Bronchial epithelial cell (primary cell): ENCODE results near the gene BMF. TPM values are rescaled to one million over a fixed set of nuclear protein-coding genes. Genes with fewer than 3 reads are reported as not detected.
"Not testable (repeated sequence)": the region's sequence is repeated elsewhere in the genome, so short reads cannot be mapped to it uniquely, and the experiment has no call there.

Source experiments
- DNase-seq: peaks from one replicate; pipeline ENCODE4 v3.0.0-alpha.2; 2010; ENCODE audit warnings: low read depth
- FAIRE-seq: peaks from 2 replicates; lab custom pipeline; 2011; peaks lifted over from hg19 to GRCh38; lab: Jason Lieb, UNC
- H3K27me3 ChIP-seq: 2 replicates; pipeline ENCODE4 v1.5.1; 2011; ENCODE audit warnings: low read length; ENCODE audit not compliant: control insufficient read depth, insufficient read depth
- H3K36me3 ChIP-seq: 2 replicates; pipeline ENCODE4 v1.5.1; 2011; ENCODE audit warnings: low read length; ENCODE audit not compliant: control insufficient read depth, insufficient read depth
- H3K4me3 ChIP-seq: 2 replicates; pipeline ENCODE4 v1.5.1; 2011; ENCODE audit warnings: mild to moderate bottlenecking, low read depth, low read length, control low read depth
- total RNA-seq: library from RNA; depleted of rRNA; stranded (reverse); fragments of >200 nt; gene quantifications from 2 replicates; pipeline ENCODE4 v1.2.1, GENCODE V29; 2014
- TF ChIP-seq, protein P1 (sequence below): IDR thresholded peaks from 2 replicates; pipeline ENCODE4 v1.5.1; 2011; ENCODE audit warnings: mild to moderate bottlenecking, moderate library complexity, low read length, control low read depth, inconsistent platforms; ENCODE audit not compliant: insufficient read depth, severe bottlenecking

The BMF gene
- total RNA-seq, 1 donor from 2014 or later = 1.6 TPM

DNA sequence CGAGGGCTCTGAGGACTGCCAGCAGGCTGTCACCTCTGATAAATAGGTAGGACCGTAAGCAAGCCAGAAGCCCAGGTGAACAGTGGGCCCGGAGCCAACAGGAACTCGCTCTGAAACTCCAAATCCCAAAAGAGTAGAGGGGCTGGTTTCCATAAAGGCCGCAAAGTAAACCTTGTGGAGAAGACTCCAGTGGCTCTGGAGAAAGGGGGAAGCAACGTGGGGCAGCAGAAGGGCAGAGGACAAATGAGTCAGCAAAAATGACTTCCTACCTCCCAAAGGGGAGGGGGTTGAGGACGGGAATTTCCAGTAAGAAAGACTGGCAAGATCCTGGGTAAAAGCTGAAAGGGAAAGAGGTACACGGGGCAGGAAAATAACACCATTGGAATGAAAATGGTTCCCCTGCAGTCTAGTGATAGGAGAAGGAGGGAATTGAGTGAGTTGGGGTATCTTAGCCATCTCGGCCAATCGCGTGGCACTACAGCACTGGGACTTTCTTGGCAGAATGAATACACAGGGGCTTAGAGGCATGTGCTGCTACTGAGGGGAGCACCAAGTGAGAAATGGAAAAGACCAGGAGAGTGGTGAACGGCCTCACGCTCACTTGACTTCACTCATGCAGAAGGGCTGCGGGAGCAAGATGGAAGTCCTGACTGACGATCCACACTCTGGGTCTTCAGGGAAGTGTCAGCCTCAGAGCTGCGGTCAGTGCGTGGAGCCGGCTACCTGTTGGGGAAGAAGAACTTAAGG, 33.2 kb downstream of the BMF start:
- DNase-seq (no peak), FAIRE-seq (no peak)
- TF ChIP-seq, protein P1, sequence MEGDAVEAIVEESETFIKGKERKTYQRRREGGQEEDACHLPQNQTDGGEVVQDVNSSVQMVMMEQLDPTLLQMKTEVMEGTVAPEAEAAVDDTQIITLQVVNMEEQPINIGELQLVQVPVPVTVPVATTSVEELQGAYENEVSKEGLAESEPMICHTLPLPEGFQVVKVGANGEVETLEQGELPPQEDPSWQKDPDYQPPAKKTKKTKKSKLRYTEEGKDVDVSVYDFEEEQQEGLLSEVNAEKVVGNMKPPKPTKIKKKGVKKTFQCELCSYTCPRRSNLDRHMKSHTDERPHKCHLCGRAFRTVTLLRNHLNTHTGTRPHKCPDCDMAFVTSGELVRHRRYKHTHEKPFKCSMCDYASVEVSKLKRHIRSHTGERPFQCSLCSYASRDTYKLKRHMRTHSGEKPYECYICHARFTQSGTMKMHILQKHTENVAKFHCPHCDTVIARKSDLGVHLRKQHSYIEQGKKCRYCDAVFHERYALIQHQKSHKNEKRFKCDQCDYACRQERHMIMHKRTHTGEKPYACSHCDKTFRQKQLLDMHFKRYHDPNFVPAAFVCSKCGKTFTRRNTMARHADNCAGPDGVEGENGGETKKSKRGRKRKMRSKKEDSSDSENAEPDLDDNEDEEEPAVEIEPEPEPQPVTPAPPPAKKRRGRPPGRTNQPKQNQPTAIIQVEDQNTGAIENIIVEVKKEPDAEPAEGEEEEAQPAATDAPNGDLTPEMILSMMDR = no peak
- Histone ChIP-seq H3K4me3 (no peak overlapping the region), H3K36me3 (no peaks in the 10 kb centered on the region), H3K27me3 (no peaks in the 10 kb centered on the region)

- H3K27me3 ChIP-seq, DNase-seq: not testable (repeated sequence)
These were observed 34.0 kb downstream of the BMF start for GRCh38 chr15:40074656-40075055.

GRCh38 chr15:40073716-40074490, 34.8 kb downstream of the BMF start:
- H3K4me3 ChIP-seq, FAIRE-seq, H3K36me3 ChIP-seq, H3K27me3 ChIP-seq, DNase-seq: not testable (repeated sequence)

More at GRCh38 chr15:40074656-40075055, 34.0 kb downstream of the BMF start:
- not testable (repeated sequence) for FAIRE-seq, H3K4me3 ChIP-seq, H3K36me3 ChIP-seq

GRCh38 chr15:40072216-40072990, 36.3 kb downstream of the BMF start:
- H3K4me3 ChIP-seq = no peak overlapping the region

GRCh38 chr15:40070608-40071218, 38.0 kb downstream of the BMF start:
- DNase-seq = no peak
- TF ChIP-seq, protein P1 = no peak
- Histone ChIP-seq H3K27me3 (no peaks in the 10 kb centered on the region), H3K4me3 (no peak overlapping the region), H3K36me3 (no peaks in the 10 kb centered on the region)
- no peak for FAIRE-seq

More at GRCh38 chr15:40072216-40072990, 36.3 kb downstream of the BMF start:
- FAIRE-seq = no peak
- Histone ChIP-seq H3K36me3 (no peaks in the 10 kb centered on the region), H3K27me3 (no peaks in the 10 kb centered on the region)
- TF ChIP-seq, protein P1 = no peak
- DNase-seq = no peak

GRCh38 chr15:40070166-40070557, 38.5 kb downstream of the BMF start:
- TF ChIP-seq, protein P1 = no peak
- no peaks in the 10 kb centered on the region for H3K27me3 ChIP-seq
- no peak overlapping the region for H3K4me3 ChIP-seq
- DNase-seq (no peak), FAIRE-seq (no peak)
- H3K36me3 ChIP-seq = no peaks in the 10 kb centered on the region
